HepG2 (cell line): ENCODE measurements around the gene PPIA. TPM values are rescaled to one million over a fixed set of nuclear protein-coding genes. Genes with fewer than 3 reads are reported as not detected.

Source experiments
- BORCS8-MEF2B ChIP-seq: sonication (generic); formaldehyde crosslinking; IDR thresholded peaks from 2 replicates; pipeline ENCODE4 v1.8.0; 2022; ENCODE audit warnings: mild to moderate bottlenecking, missing genetic modification reagents
- FIP1L1 ChIP-seq: fragments of 200-400 bp; formaldehyde crosslinking; IDR thresholded peaks from 2 replicates; pipeline ENCODE4 v1.6.1; 2018; ENCODE audit warnings: low read depth, mild to moderate bottlenecking, low read length, moderate library complexity, borderline replicate concordance; ENCODE audit not compliant: insufficient read depth
- HDAC6 ChIP-seq: fragments of 200-600 bp; sonication (generic); IDR thresholded peaks from 2 replicates; pipeline ENCODE4 v1.7.0; 2017; ENCODE audit warnings: mild to moderate bottlenecking, antibody characterized with exemption, low read length, low read depth
- NFKBIZ ChIP-seq: IDR thresholded peaks from 2 replicates; pipeline ENCODE4 v1.6.1; 2018; ENCODE audit warnings: missing genetic modification reagents, missing compliant biosample characterization
- PHF5A ChIP-seq: IDR thresholded peaks from one replicate; pipeline ENCODE4 v1.6.1; 2018; ENCODE audit warnings: low read depth, missing genetic modification reagents; ENCODE audit not compliant: unreplicated experiment
- PITX1 ChIP-seq: sonication (generic); formaldehyde crosslinking; IDR thresholded peaks from 2 replicates; pipeline ENCODE4 v1.5.1; 2020; ENCODE audit warnings: mild to moderate bottlenecking, missing genetic modification reagents
- SALL2 ChIP-seq: sonication (generic); formaldehyde crosslinking; IDR thresholded peaks from 2 replicates; pipeline ENCODE4 v1.8.1; 2023; ENCODE audit warnings: mild to moderate bottlenecking, missing genetic modification reagents, inconsistent platforms
- SMARCE1 ChIP-seq: fragments of 450-650 bp; IDR thresholded peaks from 2 replicates; pipeline ENCODE4 v1.6.1; 2017; ENCODE audit warnings: borderline replicate concordance
- SYNCRIP ChIP-seq: fragments of 200-400 bp; formaldehyde crosslinking; IDR thresholded peaks from 2 replicates; pipeline ENCODE4 v1.6.1; 2018; ENCODE audit warnings: mild to moderate bottlenecking, low read depth, low read length; ENCODE audit not compliant: insufficient read depth
- ZFP36 ChIP-seq: fragments of 150-350 bp; IDR thresholded peaks from 2 replicates; pipeline ENCODE4 v1.6.1; 2018; ENCODE audit warnings: borderline replicate concordance, low read length, low read depth; ENCODE audit not compliant: partially characterized antibody
- ZFP90 ChIP-seq: sonication (generic); formaldehyde crosslinking; IDR thresholded peaks from 2 replicates; pipeline ENCODE4 v1.8.0; 2022; ENCODE audit warnings: missing genetic modification reagents, mild to moderate bottlenecking, inconsistent platforms, borderline replicate concordance
- ZMAT3 ChIP-seq: sonication (generic); formaldehyde crosslinking; conservative IDR thresholded peaks from 2 replicates; pipeline ENCODE4 v1.7.0; 2021; ENCODE audit warnings: missing genetic modification reagents
- ZNF230 ChIP-seq: sonication (generic); formaldehyde crosslinking; IDR thresholded peaks from 2 replicates; pipeline ENCODE4 v1.4.0; 2020; ENCODE audit warnings: mild to moderate bottlenecking, missing genetic modification reagents
- ZNF660 ChIP-seq: sonication (generic); formaldehyde crosslinking; IDR thresholded peaks from 2 replicates; pipeline ENCODE4 v1.5.1; 2020; ENCODE audit warnings: mild to moderate bottlenecking, low read depth, missing genetic modification reagents, borderline replicate concordance
- polyA plus RNA-seq, 8 experiments: library from polyadenylated mRNA; depleted of rRNA in 3 of 8; stranded (reverse) in 7 of 8; unstranded in 1 of 8; fragments of >200 nt; fragmentation: Illumina TruSeq in 4 of 8; extraction: Trizol in 4 of 8; gene quantifications; 2 replicates each; pipeline versions ENCODE4 v1.2.1 to v1.2.3, GENCODE V29; 2011 to 2016; ENCODE audit warnings: low read depth in 4 of 8, missing spikeins in 1 of 8, mixed read lengths in 1 of 8; ENCODE audit not compliant: insufficient read depth in 1 of 8
- total RNA-seq, 5 experiments: library from RNA; depleted of rRNA; stranded (reverse); fragments of >200 nt; fragmentation: Illumina TruSeq; extraction: Trizol; gene quantifications; 2 replicates each; pipeline ENCODE4 v1.2.3, GENCODE V29; 2016; ENCODE audit warnings: low read depth in 1 of 5
- TF ChIP-seq, protein P1 (sequence below), 2 experiments: sonication (generic) in 1 of 2; formaldehyde crosslinking in 1 of 2; IDR thresholded peaks; 2 replicates each; pipeline versions ENCODE4 v1.6.1 to v1.9.0; 2014 to 2022; ENCODE audit warnings: antibody characterized with exemption in 1 of 2, borderline replicate concordance in 1 of 2, inconsistent platforms in 1 of 2, low read depth in 1 of 2, missing genetic modification reagents in 1 of 2
- TF ChIP-seq, protein P2 (sequence below): sonication (generic); formaldehyde crosslinking; IDR thresholded peaks from 2 replicates; pipeline ENCODE4 v1.4.0; 2020; ENCODE audit warnings: missing genetic modification reagents; ENCODE audit errors: not compliant biosample characterization
- TF ChIP-seq, protein P3 (sequence below): sonication (generic); formaldehyde crosslinking; IDR thresholded peaks from 2 replicates; pipeline ENCODE4 v1.4.0; 2020; ENCODE audit warnings: missing genetic modification reagents, borderline replicate concordance
- TF ChIP-seq, protein P4 (sequence below): sonication (generic); formaldehyde crosslinking; IDR thresholded peaks from 2 replicates; pipeline ENCODE4 v1.4.0; 2020; ENCODE audit warnings: mild to moderate bottlenecking, missing genetic modification reagents

PPIA gene
- total and polyA plus RNA-seq, 2 of the 13 experiments (the other 11 are each of a cell fraction or from before 2014, with no cell fraction given), result 2,268 to 3,010 TPM

DNA sequence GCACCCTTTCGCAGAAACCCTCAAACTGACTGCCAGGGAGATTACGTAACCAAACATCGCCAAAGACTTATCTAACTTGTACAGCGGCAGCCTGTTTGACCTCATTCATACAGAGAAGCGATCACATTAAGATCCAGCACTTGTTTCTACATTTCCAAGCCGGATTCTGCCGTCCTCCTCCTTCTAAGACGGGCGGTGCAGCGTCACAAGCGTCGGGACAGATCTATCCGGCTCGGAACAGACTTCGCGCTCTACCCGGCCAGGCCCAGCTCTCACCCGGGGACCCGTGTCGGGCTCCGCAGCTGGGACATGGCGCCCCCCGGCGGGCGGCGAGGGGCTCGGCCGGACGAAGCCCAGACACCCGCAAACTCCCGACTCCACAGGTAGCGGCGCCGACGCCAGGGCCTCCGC is 51.0 kb downstream of the PPIA start (continued):
- TF ChIP-seq, protein P1, sequence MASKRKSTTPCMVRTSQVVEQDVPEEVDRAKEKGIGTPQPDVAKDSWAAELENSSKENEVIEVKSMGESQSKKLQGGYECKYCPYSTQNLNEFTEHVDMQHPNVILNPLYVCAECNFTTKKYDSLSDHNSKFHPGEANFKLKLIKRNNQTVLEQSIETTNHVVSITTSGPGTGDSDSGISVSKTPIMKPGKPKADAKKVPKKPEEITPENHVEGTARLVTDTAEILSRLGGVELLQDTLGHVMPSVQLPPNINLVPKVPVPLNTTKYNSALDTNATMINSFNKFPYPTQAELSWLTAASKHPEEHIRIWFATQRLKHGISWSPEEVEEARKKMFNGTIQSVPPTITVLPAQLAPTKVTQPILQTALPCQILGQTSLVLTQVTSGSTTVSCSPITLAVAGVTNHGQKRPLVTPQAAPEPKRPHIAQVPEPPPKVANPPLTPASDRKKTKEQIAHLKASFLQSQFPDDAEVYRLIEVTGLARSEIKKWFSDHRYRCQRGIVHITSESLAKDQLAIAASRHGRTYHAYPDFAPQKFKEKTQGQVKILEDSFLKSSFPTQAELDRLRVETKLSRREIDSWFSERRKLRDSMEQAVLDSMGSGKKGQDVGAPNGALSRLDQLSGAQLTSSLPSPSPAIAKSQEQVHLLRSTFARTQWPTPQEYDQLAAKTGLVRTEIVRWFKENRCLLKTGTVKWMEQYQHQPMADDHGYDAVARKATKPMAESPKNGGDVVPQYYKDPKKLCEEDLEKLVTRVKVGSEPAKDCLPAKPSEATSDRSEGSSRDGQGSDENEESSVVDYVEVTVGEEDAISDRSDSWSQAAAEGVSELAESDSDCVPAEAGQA (IDR thresholded peaks at IDR 0.05; ENCODE audit: low read depth), result no peak
- TF ChIP-seq, protein P1 (CRISPR knock-in tag; IDR thresholded peaks at IDR 0.05; ENCODE audit: borderline replicate concordance), result no peak
- TF ChIP-seq PHF5A (CRISPR knock-in tag) (no peak), ZFP36 (no peak), PITX1 (0 out of 2 replicates have a peak, but pooled peaks have one; percentile 21), SMARCE1 (no peak), FIP1L1 (no peak), HDAC6 (no peak), BORCS8-MEF2B (peak; percentile 47; the same call in 1 of the 2 replicates), ZNF230 (CRISPR knock-in tag) (0 out of 2 replicates have a peak, but pooled peaks have one; percentile 18), ZFP90 (CRISPR knock-in tag) (no peak), ZNF660 (CRISPR knock-in tag) (no peak), SYNCRIP (no peak), NFKBIZ (no peak), SALL2 (CRISPR knock-in tag) (no peak), ZMAT3 (0 out of 2 replicates have a peak, but pooled peaks have one; percentile 36)
- TF ChIP-seq, protein P2, sequence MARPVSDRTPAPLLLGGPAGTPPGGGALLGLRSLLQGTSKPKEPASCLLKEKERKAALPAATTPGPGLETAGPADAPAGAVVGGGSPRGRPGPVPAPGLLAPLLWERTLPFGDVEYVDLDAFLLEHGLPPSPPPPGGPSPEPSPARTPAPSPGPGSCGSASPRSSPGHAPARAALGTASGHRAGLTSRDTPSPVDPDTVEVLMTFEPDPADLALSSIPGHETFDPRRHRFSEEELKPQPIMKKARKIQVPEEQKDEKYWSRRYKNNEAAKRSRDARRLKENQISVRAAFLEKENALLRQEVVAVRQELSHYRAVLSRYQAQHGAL, result no peak
- TF ChIP-seq, protein P3, sequence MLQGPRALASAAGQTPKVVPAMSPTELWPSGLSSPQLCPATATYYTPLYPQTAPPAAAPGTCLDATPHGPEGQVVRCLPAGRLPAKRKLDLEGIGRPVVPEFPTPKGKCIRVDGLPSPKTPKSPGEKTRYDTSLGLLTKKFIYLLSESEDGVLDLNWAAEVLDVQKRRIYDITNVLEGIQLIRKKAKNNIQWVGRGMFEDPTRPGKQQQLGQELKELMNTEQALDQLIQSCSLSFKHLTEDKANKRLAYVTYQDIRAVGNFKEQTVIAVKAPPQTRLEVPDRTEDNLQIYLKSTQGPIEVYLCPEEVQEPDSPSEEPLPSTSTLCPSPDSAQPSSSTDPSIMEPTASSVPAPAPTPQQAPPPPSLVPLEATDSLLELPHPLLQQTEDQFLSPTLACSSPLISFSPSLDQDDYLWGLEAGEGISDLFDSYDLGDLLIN (CRISPR knock-in tag), result no peak
- TF ChIP-seq, protein P4, sequence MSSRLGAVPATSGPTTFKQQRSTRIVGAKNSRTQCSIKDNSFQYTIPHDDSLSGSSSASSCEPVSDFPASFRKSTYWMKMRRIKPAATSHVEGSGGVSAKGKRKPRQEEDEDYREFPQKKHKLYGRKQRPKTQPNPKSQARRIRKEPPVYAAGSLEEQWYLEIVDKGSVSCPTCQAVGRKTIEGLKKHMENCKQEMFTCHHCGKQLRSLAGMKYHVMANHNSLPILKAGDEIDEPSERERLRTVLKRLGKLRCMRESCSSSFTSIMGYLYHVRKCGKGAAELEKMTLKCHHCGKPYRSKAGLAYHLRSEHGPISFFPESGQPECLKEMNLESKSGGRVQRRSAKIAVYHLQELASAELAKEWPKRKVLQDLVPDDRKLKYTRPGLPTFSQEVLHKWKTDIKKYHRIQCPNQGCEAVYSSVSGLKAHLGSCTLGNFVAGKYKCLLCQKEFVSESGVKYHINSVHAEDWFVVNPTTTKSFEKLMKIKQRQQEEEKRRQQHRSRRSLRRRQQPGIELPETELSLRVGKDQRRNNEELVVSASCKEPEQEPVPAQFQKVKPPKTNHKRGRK (CRISPR knock-in tag), result no peak
